Medulla oblongata (tissue), 1 donor: ENCODE measurements around the gene PTPRN2.
"Not testable (repeated sequence)": the region's sequence is repeated elsewhere in the genome, so short reads cannot be mapped to it uniquely, and the experiment has no call there.

Source experiments
- DNase-seq: peaks from one replicate; pipeline ENCODE4 v3.0.0-alpha.2; 2015; ENCODE audit errors: extremely low spot score

PTPRN2 gene

DNA sequence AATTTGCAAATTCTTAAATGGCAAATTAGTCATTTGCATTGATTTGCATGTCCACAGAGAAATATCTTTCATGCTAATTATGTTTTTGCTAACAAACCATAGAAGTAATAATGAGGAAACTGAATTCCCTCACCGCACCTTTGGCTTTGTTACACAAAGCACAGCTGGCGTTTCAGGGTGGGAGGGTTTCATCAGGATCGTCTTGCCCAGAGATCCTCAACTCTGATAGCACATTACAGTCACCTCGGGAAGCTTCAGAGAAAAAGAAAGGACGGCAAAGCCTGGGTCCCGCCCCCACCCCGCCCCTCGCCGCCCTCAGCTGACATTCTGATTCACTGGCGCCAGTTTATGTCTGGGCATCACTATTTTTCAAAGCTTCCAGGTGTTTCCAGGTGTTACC is 119.4 kb downstream of the PTPRN2 start:
- no peak for DNase-seq

DNA sequence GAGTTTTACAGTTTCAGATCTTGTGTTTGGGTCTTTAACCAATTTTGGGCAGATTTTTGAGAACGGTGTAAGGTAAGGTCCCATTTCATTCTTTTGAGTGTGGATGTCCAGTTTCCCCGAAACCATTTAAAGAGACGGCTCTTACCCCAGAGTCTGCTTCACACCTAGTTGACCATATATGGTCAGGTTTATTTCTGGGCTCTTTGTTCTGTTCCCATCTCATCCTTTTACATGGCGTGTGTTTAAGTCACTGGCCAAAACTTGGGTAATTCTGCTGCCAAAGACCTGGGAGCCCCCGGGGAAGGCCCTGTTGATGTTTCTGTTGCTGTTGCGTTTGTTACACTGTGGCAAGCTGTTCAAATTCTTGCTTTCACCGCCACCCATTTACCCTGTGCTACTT is 120.1 kb downstream of the PTPRN2 start:
- no peak for DNase-seq

DNA sequence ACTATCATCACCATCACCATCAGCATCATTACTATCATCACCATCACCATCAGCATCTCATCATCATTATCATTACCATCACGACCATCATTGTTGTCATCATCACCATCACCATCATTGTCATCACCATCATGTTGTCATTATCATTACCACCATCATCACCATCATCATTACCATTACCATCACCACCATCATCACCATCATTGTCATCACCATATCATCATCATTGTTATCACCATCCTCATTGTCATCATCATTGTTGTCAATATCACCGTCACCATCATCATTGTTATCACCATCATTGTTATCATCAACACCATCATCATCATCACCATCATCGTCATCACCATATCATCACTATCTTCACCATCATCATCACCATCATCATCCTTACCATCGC is 124.3 kb downstream of the PTPRN2 start:
- DNase-seq, result no peak

DNA sequence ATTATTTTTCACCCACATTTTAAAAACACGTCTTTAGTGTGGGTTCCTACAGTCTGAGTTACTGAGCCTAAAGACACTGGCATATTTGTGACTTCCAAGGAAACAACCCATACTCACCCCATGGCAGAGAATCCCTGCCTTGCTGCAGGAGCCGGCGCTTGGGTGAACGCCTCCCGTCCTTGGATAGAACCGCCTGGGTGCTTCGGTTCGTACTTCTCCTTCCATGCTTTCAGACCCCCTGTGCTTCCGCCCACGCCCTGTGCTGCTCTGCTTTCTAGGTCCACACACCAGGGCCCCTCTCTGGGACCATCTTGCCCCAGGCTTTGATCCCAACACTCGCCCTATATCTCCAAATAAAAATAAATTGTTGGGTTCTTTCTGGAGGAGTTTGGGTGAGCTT is 125.8 kb downstream of the PTPRN2 start:
- no peak for DNase-seq

DNA sequence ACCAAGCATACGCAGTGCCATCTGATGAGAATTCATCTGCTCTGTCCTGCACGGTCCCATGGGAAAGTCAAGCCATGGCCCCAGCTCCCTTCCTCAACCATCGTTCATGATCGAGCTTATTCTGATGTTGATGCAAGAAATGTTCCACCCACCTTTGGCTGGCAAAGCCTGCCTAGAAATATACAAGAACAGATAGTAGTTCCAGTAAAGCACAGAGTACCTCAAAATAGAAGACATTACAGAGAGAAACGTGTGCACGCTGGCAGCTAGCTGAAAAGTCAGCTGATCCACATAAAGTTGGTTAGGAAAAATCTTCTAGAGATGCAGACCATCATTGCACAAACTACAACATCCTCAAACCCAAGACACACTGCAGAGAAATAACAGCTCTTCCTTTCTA is 127.0 kb downstream of the PTPRN2 start:
- DNase-seq, result no peak

DNA sequence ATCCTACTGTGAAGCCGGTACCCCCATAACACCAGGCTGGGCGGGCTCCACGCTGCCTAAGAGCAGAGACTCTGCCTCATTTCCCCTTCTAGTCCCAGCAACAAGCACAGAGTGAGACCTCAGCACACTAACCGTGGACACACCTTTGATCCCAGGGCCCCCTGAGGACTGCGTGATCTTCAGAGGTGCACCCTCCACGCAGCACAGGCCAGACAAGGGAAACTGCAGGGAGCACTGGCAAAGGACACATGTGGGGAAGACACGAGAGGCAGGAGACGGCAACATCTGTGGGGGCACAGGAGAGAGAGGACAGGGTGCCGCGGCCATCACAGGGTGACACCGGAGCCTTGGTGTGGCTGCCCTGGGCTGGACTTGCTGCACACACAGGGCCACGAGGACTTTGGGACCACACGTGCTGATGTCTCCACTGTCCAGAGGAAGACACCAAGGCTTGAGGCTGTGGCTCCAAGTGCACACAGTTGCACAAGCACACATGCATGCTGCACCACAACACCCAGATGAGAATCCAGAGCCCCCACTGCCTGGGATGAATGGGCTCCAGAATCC is 128.8 kb downstream of the PTPRN2 start:
- DNase-seq, result no peak

DNA sequence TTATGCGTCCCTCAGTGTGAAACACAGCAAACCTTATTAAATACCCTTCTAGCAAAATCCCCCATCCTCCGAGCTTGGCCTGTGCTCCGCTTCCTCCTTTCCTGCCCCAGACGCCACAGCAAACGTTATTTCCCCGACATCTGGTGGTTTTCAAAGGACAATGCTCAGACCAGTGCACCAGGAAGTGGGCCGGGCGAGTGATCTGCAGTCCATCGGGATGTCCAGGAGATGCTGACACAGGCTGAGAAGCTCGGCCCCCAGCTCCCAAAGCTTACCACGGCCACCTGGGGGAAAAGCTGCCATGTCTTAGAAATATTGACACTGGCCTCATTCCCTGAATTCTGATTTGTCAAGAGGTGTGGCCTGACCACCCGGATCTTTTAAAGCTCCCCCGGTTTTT is 129.5 kb downstream of the PTPRN2 start:
- DNase-seq, result no peak

DNA sequence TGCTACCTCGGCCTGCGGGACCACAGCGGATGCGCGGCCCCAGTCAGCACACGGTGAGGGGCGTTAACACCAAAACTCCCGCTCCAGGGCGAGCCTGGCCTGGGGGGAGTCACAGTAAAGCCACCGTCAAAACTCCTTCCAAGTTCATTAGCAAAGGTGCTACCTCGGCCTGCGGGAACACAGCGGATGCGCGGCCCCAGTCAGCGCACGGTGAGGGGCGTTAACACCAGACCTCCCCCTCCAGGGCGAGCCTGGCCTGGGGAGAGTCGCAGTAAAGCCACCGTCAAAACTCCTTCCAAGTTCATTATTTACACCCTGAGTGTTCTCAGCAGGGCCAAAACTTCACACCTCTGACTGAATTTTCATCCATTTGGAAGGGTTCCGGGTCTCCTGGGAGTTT is 130.0 kb downstream of the PTPRN2 start:
- not testable (repeated sequence) for DNase-seq

DNA sequence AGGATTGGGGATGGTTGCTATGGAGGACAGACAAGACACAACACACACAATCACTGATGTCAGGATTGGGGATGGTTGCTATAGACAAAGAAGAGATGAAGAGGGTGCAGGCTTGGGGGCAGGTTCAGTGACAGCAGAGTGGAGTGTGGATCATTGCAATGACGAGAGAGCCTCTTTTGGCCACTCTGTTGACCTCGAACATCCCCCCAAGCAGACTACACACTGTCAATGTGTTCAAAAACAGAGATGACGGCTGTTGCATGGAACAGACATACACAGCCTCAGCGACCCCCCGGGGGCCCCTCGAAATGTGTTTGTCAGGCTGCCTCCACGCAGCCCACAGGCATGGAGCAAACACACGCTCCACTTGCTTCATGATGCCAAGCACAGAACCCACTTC is 133.0 kb downstream of the PTPRN2 start:
- no peak for DNase-seq

DNA sequence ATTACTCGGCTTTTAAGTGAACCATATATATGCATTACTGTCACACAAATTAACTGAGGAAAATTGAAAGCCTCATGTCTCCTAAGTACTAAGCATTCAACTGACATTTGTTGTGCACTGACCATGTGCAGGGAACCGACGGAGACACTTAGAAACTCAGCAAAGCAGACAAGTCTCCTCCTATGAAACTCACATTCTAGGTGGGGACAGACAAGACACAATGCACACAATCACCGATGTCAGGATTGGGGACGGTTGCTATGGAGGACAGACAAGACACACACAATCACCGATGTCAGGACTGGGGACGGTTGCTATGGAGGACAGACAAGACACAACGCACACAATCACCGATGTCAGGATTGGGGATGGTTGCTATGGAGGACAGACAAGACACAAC is 134.0 kb downstream of the PTPRN2 start:
- no peak for DNase-seq

DNA sequence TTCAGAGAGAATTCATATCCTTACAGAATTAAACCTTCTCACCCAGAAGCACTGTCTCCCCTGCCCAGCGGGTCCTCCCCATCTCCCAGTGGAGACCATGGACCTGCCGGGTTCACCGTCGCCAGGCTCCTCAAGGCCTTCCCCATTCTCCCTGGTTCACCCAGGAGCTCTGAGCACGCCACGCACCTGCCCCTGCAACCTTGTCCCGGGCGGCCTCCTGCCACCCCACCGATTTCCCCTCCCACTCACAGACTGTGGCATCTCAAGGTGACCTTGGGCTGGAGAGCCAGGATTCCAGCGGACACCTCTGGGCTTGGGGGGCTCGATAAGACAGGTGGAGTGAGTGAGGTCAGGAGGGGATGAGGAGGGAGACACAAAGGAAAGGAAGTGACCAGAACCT is 135.3 kb downstream of the PTPRN2 start:
- DNase-seq, result no peak

DNA sequence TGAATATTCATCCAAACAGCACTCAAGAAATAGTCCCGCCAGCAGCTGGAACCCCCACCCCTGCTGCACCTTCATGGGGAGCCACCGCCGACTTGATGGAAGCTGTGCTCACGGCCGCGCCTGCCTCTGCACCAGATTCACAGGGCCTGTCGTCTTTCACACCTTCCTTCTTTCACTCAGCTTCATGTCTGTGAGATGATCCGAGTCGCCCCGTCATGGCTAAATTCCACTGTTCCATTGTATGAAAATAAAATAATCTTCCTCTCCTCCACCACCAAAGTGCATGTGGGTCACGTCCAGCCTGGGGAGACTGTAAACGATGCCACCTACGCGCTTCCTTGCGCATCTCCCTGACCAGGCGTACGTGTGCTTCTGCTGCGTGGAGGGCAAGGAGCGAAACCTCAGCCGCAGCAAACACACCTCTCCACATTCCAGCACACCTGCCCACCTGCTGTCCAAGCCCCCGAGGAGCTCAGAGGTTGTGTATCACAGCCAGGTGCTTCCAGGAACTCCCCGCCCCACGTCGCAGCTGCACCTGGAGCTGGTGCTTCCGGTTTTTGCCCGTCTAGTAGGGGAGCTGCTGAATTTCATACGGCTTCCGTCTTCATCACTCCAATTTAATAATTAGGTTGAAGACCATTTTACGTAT is 137.0 kb downstream of the PTPRN2 start:
- DNase-seq, result no peak

DNA sequence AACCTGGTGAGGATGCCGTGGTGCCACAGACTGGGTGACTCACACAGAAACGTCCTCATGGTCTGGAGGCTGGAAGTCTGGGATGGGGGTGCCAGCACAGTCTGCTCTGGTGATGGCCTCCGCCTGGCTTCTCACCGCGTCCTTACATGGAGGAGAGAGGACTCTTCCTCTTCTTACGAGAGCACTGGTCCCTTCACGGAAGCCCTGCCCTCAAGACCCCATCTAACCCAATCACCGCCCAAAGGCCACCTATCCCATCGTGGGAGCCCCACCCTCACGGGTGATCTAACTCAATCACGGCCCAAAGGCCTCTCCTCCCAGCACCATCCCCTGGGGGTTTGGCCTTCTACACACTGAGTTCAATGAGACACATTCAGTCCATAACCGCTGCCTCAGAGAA is 137.7 kb downstream of the PTPRN2 start:
- DNase-seq, result no peak

DNA sequence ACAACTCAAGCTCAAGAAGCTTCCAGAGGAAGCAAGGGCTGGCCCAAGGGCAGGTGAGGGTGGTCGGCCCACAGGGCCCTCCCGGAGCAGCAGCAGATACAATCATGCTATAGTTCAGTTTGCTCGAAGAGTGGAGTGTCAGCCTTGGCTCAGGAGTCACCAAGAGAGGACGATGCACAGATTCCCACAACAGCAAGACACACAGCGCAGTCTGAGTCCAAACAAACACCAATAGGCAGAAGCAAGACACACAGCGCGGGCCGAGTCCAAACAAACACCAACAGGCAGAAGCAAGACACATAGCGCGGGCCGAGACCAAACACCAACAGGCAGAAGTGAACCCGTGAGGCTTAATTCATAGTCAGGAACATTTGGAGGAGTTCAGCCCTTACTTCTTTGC is 138.4 kb downstream of the PTPRN2 start:
- no peak for DNase-seq

DNA sequence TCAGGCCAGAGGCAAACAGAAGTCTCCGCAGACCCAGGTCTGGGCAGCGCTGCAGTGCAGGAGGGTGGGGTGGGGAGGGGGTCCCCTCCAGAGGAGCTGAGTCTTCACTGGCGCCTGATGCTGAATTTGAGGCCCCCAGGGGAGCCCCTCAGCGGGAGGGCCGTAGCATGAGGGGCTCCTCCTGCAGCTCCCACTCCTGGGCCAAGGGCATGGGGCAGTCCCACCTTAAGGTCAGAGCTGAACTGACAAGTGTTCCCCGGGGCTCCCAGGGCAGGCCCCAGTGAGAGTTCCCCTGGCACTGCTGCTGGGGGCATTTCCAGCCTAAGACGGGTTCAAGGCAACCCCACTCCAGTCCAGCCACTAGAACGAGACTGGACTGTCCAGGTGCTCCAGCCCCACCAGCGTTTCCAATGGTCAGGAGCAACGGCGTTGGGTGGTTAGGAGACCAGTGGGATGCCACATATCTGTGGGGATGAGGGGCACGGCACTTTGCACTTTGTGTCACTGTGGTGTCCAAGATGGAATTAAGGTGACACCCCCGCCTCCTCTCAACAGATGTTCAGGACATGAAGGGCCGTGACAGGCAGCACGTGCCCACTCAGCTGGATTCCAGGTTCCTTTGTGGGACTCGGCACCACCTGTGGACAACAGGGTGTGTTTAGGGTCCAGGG is 139.1 kb downstream of the PTPRN2 start:
- no peak for DNase-seq

DNA sequence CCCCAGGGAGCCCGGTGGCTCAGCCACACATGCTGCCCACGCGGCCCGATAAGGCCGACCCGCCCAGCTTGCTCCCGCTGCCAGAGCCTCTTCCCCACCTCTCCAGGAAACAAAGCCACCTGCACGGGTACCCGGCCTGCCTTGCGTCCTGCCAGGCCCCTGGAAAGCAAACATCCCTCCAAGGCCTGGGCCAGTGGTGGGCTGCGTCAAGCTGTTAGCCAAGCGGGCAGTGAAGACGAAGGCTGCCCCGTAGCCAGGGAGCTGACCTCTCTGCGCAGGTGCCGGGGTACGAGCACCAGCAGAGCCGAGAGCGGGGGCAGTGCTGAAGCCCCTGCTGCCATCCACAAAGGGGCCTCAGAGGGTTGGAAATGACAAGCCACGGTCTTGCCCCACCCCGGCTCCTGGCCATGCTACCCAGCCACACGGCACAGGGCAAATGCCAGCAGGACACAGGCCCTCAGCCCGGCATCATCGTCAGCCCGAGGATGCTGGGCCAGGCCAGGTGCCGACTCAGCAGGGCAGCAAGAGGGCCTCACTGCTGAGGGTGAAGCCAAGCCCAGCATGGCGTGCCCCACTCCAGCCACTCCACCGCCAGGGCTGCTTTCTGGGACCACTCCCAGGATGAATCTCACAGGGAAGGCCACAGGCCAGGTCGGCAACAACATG is 140.0 kb downstream of the PTPRN2 start:
- DNase-seq, result no peak

DNA sequence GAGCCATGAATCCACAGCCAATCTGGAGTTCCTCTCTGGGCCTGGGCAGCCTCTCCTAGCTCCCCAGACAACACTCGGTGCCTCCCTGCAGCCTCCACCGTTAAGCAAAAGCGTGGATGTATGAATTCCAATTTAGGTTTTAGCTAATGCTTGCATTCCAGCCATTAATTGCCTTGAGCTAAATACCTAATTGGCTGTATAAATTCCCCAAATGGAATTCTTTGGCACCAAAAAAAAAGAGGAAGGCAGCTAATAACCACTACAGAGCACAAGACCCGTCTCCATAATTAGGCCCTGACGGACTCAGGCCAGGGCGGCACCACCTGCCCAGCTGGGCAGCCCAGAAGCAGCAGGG is 140.5 kb downstream of the PTPRN2 start:
- DNase-seq, result no peak

DNA sequence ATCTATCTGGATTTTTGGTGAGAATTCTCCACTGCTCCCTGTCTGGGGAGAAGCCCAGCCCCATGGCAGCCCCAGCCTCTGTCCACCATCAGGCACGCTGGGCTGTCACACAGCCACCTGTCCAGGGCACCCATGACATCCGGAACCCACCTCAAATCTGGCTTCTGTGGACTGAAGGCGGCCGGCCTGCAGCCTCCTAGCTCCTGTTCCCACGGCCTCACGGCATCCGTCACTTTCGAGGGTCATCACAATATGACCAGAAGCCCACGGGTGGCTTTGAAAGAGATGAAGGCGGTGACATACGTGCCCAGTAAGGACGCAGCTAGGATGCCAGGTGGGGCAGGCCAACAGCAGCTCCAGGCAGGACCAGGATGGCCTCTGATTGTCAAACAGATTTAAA is 140.9 kb downstream of the PTPRN2 start:
- no peak for DNase-seq

DNA sequence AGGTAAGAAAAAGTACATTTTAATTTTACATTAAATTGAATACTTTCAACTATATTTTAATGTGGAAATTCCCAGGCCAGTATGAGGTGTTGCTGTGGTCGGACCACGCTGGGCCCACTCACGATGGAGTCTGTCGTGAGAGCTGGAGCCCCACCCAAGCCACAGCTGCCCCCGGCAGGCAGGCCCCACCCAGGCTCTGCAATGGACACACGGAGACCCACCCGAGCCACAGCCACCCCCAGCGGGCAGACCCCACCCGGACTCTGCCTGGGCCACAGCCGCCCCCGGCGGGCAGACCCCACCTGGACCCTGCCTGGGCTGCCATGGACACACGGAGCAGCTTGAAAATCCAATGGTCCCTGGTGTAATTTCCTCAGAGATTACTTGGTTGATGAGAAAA is 141.3 kb downstream of the PTPRN2 start:
- DNase-seq, result no peak

DNA sequence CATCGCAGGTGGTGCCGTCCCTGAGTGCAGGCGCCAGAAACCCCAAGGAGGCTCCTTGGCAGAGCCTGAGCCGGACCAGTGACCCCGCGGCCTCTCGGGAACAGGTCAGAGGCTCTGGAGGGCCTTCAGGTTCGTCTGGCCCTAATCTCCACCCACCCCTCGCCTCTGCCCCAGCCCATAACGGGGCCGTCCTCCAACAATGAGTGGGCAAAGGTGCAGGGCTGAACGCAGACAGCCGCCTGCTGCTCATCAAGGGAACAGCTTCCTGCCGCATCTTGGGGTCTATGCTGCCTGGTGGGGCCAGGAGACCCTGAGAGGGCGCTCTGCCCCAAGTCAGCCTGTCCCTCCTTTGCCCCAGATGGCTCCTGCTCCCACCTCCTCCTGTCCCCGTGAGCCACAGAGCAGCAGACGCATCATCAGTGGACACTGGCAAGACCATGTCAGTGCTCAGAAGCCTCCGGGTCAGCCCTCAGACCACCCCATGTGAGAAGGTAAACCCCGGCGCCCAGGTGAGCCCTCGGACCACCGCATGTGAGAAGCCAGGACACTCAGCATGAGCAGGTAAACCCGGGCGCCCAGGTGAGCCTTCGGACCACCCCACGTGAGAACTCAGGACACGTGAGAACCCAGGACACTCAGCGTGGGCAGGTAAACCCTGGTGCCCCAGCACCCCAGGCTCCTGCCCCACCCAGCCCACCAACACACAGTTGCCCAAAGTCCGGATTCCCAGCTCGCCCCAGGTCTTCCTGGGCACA is 142.0 kb downstream of the PTPRN2 start:
- no peak for DNase-seq

DNA sequence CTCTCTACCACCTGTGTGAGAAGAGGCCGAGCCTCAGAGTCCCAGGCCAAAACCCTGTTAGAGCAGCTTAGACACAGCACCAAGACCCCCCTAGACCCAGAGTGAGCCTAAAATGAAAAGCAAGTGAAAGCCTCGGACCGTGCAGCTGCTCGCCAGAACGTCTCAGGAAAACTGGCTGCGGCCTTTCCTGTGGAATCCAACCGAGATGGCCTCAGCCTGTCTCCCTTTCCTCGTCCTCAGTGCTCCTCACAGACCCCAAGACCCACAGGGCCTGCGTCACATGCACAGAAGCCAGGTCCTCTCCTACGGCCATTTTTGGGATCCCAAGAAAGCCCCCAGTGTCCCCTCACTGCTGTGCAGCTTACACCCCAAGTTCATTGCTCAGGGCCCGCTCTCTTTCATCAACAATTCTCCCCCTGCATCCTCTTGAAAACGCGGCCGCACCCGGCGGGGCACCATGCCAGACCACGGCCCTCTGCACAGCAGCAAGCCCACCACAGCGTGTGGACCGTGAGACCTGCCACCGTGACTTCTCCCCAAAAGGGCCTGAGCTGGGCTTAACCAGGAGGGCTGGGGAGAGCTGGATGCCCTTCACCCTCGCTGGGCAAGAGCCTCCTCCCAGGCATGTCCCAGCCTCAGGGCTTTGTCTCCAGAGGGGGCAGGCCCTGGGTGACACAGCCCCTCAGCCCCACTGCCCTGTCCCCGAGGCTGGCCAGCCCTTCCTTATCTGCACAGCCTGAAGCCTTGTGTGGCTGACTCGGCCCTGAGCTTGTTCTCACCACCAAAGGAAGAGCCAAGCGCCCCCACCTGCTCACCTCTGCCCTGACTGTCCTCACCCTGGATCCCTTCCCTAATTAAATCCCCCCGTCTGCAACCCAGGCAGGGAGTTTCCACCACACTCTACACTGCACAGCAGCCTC is 142.9 kb downstream of the PTPRN2 start:
- DNase-seq, result no peak
